HS-5 (cell line): ENCODE measurements around the gene AJM1.
"Not testable (repeated sequence)": the region's sequence is repeated elsewhere in the genome, so short reads cannot be mapped to it uniquely, and the experiment has no call there.

ENCODE experiments used
- DNase-seq: peaks from one replicate; pipeline ENCODE4 v3.0.0-alpha.2; 2012; ENCODE audit warnings: low read depth

Gene AJM1

DNA sequence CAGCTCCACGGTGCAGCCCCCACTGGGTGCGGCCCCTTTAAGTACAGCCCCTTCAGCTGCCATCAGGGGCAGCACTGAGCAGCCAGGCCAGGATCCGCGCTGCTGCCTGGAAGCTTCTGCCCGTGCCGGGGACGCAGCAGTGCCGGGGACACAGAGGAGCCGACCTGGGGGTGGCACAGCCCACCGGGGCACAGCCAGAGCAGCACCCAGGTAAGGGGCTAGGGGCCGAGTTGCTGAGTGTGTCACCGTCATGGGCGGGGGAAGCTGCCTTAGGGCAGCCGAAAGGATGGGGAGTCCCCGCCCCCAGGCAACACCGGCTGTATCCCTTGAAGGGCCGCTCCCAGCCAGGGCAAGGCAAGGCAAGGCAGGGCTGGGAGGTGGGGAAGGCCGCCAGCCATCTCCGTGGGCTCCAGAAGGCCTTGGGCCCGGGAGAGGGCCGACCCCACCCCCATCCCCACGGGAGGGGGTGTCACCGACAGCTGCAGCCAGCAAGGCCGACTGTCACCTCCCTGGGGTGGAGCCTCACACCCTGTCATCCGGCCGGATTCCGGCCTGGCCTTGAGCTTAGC, at the start of gene AJM1:
TSS of gene AJM1 (plus strand) at position 99 of the 569 bp plus-strand sequence. CDS start 1,937 bp downstream, outside the sequence.
- DNase-seq, result not testable (repeated sequence)

DNA sequence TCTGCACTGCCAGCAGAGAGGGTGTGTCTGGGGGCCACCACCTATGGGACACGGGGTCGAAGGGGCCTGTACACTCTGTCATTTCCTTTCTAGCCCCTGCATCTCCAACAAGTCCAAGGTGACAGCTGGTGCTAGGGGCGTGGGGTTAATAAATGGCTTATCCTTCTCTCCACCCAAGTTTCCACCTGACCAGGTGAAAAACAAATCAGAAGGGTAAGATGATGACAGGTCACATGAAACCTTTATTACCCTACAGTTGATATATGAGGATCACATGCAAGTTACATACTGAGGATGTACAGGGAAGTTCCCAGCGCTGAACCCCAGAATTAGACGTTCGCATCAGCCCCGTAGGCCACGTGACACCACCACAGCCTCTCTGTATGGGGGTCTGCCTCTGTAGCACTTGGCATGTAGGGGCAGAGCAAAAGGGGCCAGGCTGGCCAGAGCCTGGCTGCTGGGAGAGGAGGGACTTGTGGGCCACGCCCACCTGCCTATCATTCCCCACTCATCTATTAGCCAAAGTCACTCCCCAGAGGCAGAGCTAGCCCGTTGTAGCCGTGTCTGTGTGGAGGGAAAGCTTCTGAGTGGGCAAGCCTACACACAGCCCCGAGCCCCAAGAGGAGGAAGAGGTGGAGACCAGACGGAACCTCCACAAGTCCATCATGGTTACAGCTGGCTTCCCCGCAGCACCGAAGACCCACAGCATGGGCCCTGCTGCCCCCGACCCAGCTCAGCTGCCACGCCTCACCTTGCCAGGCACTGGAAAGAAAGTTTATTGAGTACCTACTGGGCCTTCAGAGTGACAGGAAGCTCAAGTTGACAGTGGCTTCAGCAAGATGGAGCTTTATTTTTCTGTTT, 49.0 kb upstream of the AJM1 start:
- no peak for DNase-seq

DNA sequence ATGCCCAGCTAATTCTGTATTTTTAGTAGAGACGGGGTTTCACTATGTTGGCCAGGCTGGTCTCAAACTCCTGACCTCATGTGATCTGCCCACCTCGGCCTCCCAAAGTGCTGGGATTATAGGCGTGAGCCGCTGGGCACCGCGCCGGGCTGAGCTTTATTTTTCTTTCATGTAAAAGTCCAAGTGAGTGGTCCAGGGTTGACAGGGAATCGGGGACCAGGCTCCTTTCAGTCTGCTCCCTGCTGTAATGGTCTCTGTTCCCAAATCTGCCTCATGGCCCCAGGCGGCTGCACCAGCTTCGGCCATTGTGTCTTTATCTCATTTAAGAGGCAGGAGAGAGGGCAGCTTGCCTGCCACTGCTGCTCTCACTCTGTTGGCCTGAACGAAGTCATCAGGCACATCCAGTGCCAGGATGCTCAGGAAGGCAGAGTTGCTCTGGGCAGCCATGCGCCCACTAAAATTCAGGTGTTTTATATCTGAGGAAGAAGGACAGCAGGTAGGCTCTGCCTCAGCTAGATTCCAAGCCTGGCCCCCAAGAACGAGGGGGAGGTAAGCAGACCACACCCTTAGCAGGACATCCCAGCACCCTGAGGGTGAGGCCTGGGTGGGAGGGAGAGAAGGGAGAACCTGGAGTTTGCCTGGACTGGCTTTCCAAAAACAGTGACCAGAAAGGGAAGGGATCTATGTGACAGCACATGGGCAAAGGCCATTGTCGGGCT, 47.8 kb upstream of the AJM1 start:
- no peak for DNase-seq

DNA sequence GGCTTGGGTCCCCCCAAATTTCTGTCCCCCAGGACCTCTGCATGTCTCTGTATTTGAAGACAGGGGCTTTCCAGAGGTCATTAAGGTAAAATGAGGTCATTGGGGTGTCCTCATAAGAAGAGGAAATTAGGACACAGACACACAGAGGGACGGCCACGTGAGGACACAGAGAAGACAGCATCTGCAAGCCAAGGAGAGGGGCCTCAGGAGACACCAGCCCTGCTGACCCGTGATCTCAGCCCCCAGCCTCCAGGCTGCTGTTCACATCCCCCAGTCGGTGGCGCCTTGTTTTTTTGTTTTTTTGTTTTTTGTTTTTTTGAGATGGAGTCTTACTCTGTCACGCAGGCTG, 47.3 kb upstream of the AJM1 start:
- no peak for DNase-seq

DNA sequence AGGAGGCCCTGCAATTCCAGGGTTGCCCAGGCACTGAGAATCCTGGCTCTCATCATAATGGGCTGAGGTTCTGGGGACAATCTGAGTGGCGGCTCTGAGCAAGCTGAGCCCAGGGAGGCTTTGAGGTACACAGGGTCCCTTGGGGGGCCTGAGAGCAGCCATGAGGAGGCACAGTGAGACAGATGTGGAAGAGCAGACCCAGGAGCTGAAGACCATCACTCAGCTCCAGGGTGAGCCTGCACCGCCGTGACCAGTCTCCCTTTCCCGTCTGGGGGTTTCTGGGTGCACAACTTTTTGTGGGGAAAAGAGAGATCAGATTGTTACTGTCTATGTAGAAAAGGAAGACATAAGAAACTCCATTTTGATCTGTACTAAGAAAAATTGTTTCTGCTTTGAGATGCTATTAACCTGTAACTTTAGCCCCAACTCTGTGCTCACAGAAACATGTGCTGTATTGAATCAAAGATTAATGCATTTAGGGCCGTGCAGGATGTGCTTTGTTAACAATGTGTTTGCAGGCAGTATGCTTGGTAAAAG, 46.0 kb upstream of the AJM1 start, which contains the start of gene CCDC183:
TSS of gene CCDC183 (plus strand) at position 101 of the 537 bp plus-strand sequence. CDS start at position 161, 60 bp downstream.
- DNase-seq, result no peak

DNA sequence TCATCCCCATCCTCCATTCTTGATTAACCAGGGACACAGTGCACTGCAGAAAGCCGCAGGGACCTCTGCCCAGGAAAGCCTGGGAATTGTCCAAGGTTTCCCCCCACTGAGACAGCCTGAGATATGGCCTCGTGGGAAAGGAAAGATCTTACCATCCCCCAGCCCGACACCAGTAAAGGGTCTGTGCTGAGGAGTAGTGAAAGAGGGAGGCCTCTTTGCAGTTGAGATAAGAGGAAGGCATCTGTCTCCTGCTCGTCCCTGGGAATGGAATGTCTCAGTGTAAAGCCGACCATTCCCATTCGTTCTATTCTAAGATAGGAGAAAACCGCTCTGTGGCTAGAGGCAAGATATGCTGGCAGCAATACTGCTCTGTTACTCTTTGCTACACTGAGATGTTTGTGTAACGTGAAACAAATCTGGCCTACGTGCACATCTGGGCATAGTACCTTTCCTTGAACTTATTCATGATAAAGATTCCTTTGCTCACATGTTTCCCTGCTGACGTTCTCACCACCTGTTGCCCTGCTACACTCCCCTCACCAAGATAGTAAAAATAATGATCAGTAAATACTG, 45.4 kb upstream of the AJM1 start:
- not testable (repeated sequence) for DNase-seq

DNA sequence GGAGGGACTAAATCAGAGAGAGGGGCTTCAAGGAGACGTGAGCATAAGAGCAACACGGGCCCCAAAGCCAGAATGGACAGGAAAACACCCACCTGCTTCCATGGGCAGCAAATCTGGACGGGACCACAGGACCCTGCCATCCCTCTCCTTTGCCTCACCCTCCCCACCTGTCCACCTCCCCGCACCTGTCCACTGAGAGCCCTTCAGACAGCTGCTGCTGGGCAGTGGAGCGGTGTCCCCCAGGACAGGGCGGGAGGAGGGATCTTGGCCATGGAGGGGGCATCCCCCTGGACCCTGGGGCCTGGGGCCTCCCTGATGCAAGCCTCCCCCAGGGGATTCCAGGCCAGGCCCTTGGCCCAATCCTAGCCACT, 43.6 kb upstream of the AJM1 start:
- DNase-seq, result no peak

DNA sequence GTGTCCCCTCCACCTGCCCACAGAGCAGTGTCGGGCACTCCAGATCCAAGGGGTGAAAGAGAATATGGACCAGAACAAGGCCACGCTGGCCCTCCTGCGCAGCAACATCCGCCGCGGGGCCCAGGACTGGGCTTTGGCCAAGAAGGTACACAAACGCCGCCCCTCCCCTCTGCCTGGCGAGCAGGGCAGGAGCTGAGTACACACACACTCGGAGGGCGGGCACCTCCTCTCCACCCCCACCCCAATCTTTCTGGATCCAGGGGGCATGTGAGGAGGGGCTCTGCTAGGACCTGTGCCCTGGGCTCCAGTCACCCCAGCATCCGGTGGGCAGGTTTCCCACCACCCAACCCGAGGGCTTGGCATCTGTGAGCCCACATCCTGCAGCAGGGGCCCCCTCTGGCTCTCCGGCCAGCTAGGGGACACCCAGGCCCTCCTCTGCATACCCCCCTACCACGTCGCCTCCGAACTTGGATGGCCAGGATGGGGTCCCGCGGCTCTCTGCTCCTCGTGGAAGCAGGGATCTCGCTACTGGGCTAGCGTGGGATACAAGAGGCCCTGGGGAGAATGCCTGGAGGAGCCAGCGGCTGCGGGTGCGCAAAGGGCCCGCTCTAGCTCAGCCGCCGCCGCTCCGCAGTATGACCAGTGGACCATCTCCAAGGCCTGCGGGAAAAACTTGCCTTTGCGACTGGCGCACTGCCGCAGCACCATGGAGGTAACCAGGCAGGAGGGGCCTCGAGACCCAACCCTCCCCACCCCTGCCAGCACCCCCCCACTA, 43.0 kb upstream of the AJM1 start:
- DNase-seq, result no peak

DNA sequence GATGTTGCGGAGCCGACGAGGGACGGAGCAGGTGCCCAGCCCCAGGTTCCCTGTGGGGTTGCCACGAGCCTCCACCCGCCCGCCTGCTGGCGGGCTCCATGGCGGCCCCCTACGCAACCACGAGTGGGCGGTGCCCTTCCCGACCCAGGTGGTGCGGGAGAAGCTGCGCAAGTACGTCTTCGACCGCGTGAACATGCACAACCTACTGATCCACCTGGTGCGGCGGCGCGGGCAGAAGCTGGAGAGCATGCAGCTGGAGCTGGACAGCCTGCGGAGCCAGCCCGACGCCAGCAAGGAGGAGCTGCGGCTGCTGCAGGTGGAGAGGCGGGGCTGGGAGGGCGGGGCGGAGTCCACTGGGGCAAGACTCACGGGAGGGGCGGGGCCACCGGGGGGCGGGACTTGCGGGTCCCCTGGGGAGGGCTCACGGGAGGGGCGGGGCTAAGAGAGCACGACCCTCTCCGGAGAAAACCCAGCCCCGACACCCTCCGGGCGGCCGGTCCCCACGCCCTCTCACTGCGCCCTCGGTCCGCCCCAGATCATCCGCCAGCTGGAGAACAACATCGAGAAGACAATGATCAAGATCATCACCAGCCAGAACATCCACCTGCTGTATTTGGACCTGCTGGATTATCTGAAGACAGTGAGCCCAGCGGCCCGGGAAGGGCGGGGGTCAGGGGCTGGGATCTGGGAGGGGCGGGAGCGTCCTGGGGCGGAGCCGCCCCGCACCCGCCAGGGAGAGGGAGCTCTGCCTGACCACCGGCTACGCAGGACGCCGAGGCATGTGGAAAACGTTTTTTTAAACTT, 42.2 kb upstream of the AJM1 start:
- no peak for DNase-seq

DNA sequence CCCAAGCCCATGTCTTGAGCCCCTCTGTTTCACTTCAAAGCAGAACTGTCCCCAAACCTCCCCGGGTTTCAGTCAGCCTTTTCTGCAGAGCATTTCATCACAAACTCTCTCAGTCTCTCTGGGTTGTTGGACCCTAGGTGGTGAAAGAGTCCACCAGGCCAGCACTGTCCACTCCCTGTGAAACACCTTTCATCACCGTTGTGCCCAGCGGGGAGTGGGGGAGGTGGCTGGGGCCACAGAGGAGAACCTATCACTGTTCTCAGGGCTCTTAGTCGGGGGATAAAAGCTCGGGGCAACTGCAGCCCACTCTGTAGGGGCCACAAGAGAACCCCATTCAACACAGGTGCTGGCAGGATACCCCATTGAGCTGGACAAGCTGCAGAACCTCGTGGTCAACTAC, 40.0 kb upstream of the AJM1 start:
- no peak for DNase-seq

DNA sequence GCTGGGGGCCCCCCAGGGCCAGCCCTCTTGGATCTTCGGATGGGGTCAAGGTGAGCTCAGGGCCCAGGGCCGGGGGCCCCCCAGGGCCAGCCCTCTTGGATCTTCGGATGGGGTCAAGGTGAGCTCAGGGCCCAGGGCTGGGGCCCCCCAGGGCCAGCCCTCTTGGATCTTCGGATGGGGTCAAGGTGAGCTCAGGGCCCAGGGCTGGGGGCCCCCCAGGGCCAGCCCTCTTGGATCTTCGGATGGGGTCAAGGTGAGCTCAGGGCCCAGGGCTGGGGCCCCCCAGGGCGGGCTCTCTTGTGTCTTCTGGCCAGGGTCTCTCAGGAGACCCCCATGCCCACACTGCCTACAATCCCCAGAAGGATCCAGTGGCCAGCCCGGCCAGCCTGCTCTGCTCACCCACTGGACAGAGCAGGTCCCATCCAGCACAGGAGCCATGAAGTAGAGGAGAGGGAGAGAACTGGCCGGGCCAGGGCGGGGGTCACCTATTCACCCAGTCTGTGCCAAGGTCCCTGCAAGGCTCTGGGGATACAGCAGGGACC, 39.2 kb upstream of the AJM1 start:
- not testable (repeated sequence) for DNase-seq

DNA sequence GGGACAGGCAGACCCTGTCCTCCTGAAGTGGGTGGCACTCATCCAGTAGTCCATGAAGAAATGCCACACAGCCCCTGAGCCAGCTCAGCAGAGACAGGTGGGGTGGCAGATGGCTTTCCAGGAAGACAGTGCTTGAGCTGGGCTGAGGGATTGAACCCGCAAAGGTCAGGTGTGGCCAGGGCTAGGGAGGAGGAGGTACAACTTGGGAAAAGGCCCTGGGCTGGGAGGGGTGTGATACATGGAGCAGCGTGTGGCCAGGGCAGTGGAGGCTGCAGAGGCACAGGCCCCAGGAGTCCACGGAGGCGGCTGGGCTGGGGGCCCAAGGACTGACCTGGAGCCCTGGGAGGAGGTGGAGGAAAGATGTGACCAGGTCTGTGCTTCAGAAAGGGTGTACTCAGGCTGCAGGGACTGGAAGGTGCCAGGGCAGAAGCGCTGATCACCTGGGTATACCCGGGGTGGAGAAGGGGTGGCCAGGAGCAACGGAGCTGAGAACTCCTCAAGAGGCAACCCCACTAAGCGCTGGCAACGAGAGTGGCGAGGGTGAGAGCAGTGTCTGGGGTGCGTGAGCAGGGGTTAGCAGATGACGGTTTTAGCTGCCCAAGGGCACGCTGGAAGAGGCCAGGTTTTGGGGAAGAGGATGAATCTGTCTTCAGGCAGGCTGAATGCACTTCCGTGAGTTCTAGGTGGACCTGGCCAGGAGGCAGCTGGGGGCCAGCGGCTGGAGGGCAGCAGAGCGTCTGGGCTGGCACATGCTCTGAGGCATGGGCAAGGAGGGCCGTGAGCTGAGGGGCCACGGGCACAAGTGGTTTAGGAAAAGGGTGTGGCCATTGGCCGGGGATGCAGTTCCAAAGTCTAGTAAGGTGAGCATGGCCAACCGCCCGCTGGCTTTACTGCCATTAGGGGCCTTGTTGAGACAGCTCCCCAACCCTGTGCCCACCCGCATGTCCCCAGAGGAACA, 38.4 kb upstream of the AJM1 start:
- DNase-seq, result no peak

DNA sequence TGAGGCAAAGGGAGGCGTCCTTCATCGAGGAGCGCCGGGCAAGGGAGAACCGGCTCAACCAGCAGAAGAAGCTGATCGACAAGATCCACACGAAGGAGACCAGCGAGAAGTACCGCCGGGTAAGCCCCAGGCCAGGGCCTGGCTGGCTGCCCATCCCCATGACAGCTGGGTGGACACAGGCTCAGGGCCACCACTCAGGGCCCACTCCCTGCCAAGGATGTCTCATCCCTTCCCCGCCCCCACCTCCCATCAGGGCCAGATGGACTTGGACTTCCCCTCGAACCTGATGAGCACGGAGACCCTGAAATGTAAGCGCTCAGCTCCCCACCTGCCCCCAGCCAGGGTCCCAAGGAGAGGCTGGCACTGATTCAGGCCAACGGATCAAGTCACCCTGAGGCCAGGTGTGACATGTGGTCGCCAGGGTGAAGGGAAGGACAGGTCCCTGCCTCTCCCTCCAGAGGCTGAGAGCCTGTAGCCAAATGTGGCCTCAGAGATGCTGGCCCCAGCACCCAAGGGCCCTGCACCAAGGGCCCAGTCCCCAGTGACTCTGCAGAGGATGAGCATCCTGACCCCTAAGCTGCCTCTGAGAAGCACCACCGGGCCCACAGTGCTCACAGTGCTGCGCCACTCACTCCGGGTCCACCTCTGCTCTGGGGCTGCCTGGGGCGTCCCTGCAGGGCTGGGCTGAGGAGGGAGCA, 37.6 kb upstream of the AJM1 start:
- no peak for DNase-seq

DNA sequence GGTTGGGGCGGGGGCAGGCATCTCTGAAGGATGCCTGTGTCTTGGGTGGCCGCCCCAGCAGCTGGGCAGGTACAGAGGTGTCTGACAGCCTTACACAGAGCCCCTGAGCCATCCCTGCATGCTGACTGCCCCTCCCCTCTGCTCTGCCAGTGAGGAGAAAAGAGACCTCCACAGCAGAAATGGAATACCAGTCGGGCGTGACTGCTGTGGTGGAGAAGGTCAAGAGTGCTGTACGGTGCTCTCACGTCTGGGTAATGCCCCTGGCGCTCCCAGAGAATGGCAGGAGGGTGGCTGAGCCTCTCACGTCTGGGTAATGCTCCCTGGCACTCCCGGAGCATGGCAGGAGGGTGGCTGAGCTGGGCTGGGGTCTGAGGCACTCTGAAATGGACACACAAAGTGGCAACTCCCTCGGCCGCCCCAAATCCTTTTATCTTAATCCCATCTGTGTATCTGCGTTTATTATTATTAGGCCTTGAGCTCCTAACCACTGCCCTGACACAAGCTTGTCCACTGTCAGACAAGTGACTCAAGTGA, 37.0 kb upstream of the AJM1 start:
- no peak for DNase-seq

DNA sequence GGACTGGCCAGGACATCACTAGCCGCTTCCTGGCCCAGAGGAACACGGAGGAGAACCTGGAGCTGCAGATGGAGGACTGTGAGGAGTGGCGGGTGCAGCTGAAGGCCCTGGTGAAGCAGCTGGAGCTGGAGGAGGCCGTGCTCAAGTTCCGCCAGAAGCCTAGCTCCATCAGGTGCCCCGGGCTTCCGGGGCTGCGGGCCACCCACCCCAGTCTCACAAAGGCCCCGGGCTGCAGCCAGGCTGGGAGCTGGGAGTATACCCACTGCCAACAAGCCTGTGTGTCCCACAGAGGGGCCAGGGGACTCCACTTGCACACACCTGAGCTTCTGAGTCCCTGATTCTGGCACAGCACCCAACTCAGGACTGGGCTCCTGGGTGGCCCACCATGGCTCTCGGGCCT, 36.2 kb upstream of the AJM1 start:
- no peak for DNase-seq

DNA sequence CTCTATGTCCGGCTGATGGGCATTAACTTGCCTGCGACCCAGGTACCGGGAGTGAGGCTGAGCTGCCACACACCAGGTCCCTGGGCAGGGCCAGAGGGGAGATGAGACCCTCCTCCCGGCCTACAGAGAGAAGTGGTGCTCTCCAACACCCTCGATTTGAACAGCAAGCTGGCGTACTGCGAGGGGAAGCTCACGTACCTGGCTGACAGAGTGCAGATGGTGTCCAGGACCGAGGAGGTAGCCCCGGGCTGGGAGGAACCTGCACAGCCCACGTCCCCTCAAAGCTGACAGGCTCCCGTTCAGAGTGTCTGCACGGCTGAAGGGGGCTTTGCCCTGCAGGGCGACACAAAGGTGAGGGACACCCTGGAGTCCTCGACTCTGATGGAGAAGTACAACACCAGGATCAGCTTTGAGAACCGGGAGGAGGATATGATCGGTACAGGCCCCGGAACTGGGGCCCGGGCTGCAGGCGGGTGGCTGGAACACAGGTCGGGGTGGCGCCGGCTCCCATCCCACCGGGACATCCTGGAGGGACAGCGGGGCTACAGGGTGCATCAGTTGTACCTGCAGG, 35.6 kb upstream of the AJM1 start:
- DNase-seq, result no peak

DNA sequence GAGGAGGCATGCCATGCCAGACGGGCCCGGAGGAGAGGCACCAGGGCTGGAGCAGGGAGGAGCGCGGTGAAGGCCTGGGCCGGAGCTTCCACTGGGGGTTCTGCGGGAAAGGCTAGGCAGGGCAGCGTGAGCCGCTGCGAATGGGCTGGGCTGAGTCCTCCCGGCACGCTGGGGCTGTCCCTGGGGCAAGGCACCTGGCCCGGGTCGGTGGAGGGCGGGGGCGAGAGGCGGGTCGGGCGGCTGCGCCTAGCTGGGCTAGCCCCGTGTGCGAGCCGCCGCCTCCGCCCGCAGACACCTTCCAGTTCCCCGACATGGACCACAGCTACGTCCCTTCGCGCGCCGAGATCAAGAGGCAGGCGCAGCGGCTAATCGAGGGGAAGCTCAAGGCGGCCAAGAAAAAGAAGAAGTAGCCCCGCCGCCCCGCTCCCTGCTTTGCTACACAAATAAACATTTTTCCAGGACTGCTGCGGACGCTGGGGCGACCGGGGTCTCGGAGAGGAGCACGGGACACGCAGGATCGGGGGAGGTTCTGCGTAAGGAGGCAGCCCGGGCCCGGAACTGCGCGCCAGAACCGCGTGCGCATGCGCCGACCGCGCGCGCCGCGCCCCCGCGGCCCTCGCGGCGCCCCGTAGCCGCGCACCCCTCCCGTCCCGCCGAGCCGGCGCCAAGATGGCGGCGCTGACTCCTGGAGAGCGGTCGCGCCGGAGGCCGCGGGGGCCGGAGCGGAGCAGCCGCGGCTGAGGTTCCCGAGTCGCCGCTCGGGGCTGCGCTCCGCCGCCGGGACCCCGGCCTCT, 34.8 kb upstream of the AJM1 start, which contains the start of gene RABL6:
TSS of gene RABL6 (plus strand) at position 668 of the 794 bp plus-strand sequence. CDS start 249 bp downstream, outside the sequence.
- DNase-seq, result no peak
